Keratinocyte (primary cell): Measurements from ENCODE around the gene NPIPB6. TPM values are rescaled to one million over a fixed set of nuclear protein-coding genes. Genes with fewer than 3 reads are reported as not detected.

Experiments used
- DNase-seq: peaks from one replicate; pipeline ENCODE4 v3.0.0-alpha.2; 2011; ENCODE audit warnings: low read depth, missing footprints, low spot score
- FAIRE-seq: peaks from 2 replicates; lab custom pipeline; 2011; peaks lifted over from hg19 to GRCh38; lab: Jason Lieb, UNC
- H2AFZ ChIP-seq: 2 replicates; pipeline ENCODE4 v1.6.0; 2012; ENCODE audit warnings: low read length, control low read depth, inconsistent platforms; ENCODE audit not compliant: control insufficient read depth
- H3K27ac ChIP-seq: 2 replicates; pipeline ENCODE4 v1.5.1; 2011; ENCODE audit warnings: low read length; ENCODE audit not compliant: control insufficient read depth, insufficient read depth
- H3K27me3 ChIP-seq: 3 replicates; pipeline ENCODE4 v1.6.0; 2011; ENCODE audit warnings: low read length; ENCODE audit not compliant: control insufficient read depth, insufficient read depth; ENCODE audit errors: extremely low read depth
- H3K36me3 ChIP-seq, 2 experiments: 2 replicates in 1 of 2; 3 replicates in 1 of 2; pipeline ENCODE4 v1.5.1; 2011; ENCODE audit warnings: low read length in 2 of 2, mild to moderate bottlenecking in 1 of 2; ENCODE audit not compliant: control insufficient read depth in 2 of 2, insufficient read depth in 2 of 2; ENCODE audit errors: extremely low read depth in 1 of 2
- H3K4me1 ChIP-seq: 3 replicates; pipeline ENCODE4 v1.5.1; 2011; ENCODE audit warnings: low read length; ENCODE audit not compliant: control insufficient read depth, insufficient read depth; ENCODE audit errors: extremely low read depth
- H3K4me2 ChIP-seq: 3 replicates; pipeline ENCODE4 v1.6.0; 2011; ENCODE audit warnings: low read depth, low read length; ENCODE audit not compliant: control insufficient read depth, insufficient read depth; ENCODE audit errors: extremely low read depth
- H3K4me3 ChIP-seq, 3 experiments: fragments of 200-600 bp in 1 of 3; sonication (generic) in 1 of 3; 2 replicates in 2 of 3; 3 replicates in 1 of 3; pipeline ENCODE4 v1.5.1; 2011 to 2016; ENCODE audit warnings: low read length in 3 of 3, mild to moderate bottlenecking in 3 of 3, control low read depth in 2 of 3, inconsistent platforms in 1 of 3, low read depth in 1 of 3, mixed read lengths in 1 of 3, mixed run types in 1 of 3, moderate library complexity in 1 of 3; ENCODE audit not compliant: control insufficient read depth in 2 of 3, insufficient read depth in 2 of 3; ENCODE audit errors: extremely low read depth in 1 of 3
- H3K79me2 ChIP-seq: 2 replicates; pipeline ENCODE4 v1.6.0; 2012; ENCODE audit warnings: low read length; ENCODE audit not compliant: control insufficient read depth, insufficient read depth
- H3K9ac ChIP-seq: 3 replicates; pipeline ENCODE4 v1.6.0; 2011; ENCODE audit warnings: low read length; ENCODE audit not compliant: control insufficient read depth, insufficient read depth; ENCODE audit errors: extremely low read depth
- H3K9me1 ChIP-seq: 3 replicates; pipeline ENCODE4 v1.6.0; 2011; ENCODE audit warnings: low read length; ENCODE audit not compliant: control insufficient read depth, insufficient read depth; ENCODE audit errors: extremely low read depth
- H3K9me3 ChIP-seq: 2 replicates; pipeline ENCODE4 v1.5.1; 2012; ENCODE audit warnings: low read depth, low read length; ENCODE audit not compliant: control insufficient read depth
- H4K20me1 ChIP-seq: 3 replicates; pipeline ENCODE4 v1.6.0; 2011; ENCODE audit warnings: low read length; ENCODE audit not compliant: control insufficient read depth, insufficient read depth; ENCODE audit errors: extremely low read depth
- CTCF ChIP-seq, 3 experiments: IDR thresholded peaks in 1 of 3; conservative IDR thresholded peaks in 1 of 3; optimal IDR thresholded peaks in 1 of 3; 2 replicates in 2 of 3; 3 replicates in 1 of 3; pipeline versions ENCODE3 to v1.5.1; 2011; ENCODE audit warnings: low read length in 3 of 3, mild to moderate bottlenecking in 3 of 3, moderate library complexity in 2 of 3, control low read depth in 1 of 3, inconsistent platforms in 1 of 3; ENCODE audit not compliant: insufficient read depth in 2 of 3; ENCODE audit errors: extremely low read depth in 1 of 3
- EZH2 ChIP-seq: IDR thresholded peaks from one replicate; pipeline ENCODE4 v1.6.1; 2012; ENCODE audit warnings: inconsistent platforms, mild to moderate bottlenecking, low read length, moderate library complexity
- dilution Hi-C: fragments of 300-500 bp; cut with MboI; formaldehyde crosslinking; loops from one replicate; pipeline ENCODE4 v1.7.0; 2020; ENCODE audit warnings: low sequenced_read_pairs; ENCODE audit not compliant: extremely low pct_ligation_motif_present
- polyA plus RNA-seq, 5 experiments: library from polyadenylated mRNA; depleted of rRNA in 3 of 5; stranded (reverse) in 3 of 5; stranded (forward) in 1 of 5; unstranded in 1 of 5; fragments of >200 nt; gene quantifications; 1 replicate in 1 of 5; 2 replicates in 3 of 5; 3 replicates in 1 of 5; pipeline versions ENCODE4 v1.2.1 to v1.2.3, GENCODE V29; 2011 to 2012; ENCODE audit warnings: missing spikeins in 2 of 5, low read depth in 1 of 5, low replicate concordance in 1 of 5

Gene NPIPB6
- polyA plus RNA-seq, 1 donor (not counting 4 experiments of a cell fraction or from before 2014, with no cell fraction given) = 0.38 TPM

GRCh38 chr16:28313587-28313986 is 49.7 kb downstream of the NPIPB6 start:
- no peaks in the 10 kb centered on the region for H3K4me1 ChIP-seq
- no peak overlapping the region for H3K9ac ChIP-seq
- no peak for TF ChIP-seq EZH2
- no peak for TF ChIP-seq CTCF (optimal IDR thresholded peaks at IDR 0.05 in 1 of 3, IDR thresholded peaks at IDR 0.05 in 1 of 3, conservative IDR thresholded peaks at IDR 0.05 in 1 of 3; ENCODE audit: extremely low read depth in 1 of 3, insufficient read depth in 2 of 3, low read length in 3 of 3)
- no peaks in the 10 kb centered on the region for H3K79me2 ChIP-seq
- no peak for FAIRE-seq
- no peak for DNase-seq
- H3K4me3 ChIP-seq = no peak overlapping the region
- dilution Hi-C loops = no loop called here
- H3K9me3 ChIP-seq = no peaks in the 10 kb centered on the region
- no peaks in the 10 kb centered on the region for H3K36me3 ChIP-seq
- no peak overlapping the region for H2AFZ ChIP-seq
- no peak overlapping the region for H3K27ac ChIP-seq
- H3K9me1 ChIP-seq = no peaks in the 10 kb centered on the region
- H4K20me1 ChIP-seq = no peaks in the 10 kb centered on the region
- H3K4me2 ChIP-seq = no peak overlapping the region
- H3K27me3 ChIP-seq = no peaks in the 10 kb centered on the region

DNA sequence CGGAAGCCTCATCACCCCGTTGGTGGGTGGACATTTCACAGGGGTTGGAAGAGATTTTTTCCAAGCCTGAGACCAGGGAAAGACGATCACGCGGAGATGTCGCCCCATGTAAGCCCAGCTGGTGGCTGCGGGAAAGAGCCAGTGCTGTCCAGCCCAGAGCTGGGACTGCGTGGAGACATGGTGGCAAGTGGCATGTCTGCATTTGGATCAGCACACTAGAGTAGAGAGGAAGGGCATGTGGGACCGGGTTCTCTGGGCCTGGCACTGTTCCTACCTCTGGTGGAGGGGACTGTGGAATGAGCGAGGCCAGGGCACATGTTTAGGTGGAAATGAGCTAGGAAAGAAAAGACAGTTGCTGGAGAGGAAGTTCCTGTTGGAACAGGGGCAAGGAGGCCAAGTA is 51.0 kb downstream of the NPIPB6 start:
- H3K9ac ChIP-seq = no peak overlapping the region
- H4K20me1 ChIP-seq = no peaks in the 10 kb centered on the region
- H2AFZ ChIP-seq = no peak overlapping the region
- no peaks in the 10 kb centered on the region for H3K27me3 ChIP-seq
- no peak overlapping the region for H3K4me3 ChIP-seq
- no peaks in the 10 kb centered on the region for H3K9me1 ChIP-seq
- DNase-seq = no peak
- no peaks in the 10 kb centered on the region for H3K9me3 ChIP-seq
- dilution Hi-C loops = no loop called here
- FAIRE-seq = no peak
- no peak overlapping the region for H3K4me2 ChIP-seq
- TF ChIP-seq CTCF (optimal IDR thresholded peaks at IDR 0.05 in 1 of 3, IDR thresholded peaks at IDR 0.05 in 1 of 3, conservative IDR thresholded peaks at IDR 0.05 in 1 of 3; ENCODE audit: extremely low read depth in 1 of 3, insufficient read depth in 2 of 3, low read length in 3 of 3) (no peak), EZH2 (no peak)
- no peak overlapping the region for H3K27ac ChIP-seq
- no peaks in the 10 kb centered on the region for H3K79me2 ChIP-seq
- H3K36me3 ChIP-seq = no peaks in the 10 kb centered on the region
- H3K4me1 ChIP-seq = no peaks in the 10 kb centered on the region
